ENCODE results near the gene PGC. TPM values are rescaled to one million over a fixed set of nuclear protein-coding genes. Genes with fewer than 3 reads are reported as not detected.

The PGC gene
- total RNA-seq, 1 experiment from 2014 or later: not detected

DNA sequence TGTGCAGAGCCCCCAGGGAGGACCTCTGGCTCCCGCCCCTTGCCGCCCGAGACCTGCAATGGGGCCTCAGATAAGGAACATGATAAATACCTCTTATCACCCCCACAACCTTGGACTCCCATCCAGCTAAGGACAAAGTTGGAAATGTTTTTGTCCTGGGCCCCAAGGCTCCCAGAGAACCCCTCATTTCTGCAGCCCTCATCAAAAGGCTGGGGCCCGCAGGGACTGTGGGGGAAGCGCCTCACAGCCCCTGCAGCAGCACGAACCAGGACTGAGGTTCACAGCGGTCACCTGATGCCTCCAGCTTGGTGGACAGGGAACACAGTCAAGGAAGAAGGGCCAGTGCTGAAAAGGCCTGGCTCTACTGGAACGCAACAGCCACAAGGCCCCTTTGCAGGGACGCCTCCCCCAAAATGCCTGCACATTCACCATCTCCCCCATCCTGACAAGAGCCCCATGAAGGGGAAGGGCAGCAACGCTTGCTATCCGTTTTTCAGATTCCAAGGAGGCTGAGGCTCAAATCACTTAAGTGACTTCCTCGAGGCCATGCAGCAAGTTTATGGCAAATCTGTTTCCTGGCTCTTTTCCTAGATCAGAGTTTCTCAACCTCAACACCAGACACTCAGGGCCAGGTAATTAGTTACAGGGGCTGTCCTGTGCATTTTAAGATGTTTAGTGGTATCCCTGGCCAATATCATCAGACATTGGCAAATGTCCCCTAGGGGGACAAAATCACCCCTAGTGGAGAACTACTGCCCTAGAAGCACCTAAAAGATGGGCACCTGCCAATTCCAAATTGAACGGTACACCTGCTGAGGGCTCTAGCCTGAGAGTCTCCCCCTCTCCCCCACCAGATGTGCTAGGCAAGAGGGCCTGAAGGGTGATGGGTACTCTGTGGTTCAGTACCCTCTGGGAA lies 22.4 kb downstream of the PGC start:
- H4K8ac ChIP-seq (replicated peaks; ENCODE audit: insufficient read length, low read depth, low read length): no peak overlapping the region
- H3K27ac ChIP-seq (ENCODE audit: insufficient read length, low read depth, low read length): no peak overlapping the region
- peaks cover 28 to 30% of the 10 kb centered on the region in 2 experiments for H3K4me1 Mint-ChIP-seq

More for the DNA sequence above, 22.4 kb downstream of the PGC start:
- Mint-ChIP-seq H3K4me3 (no peak overlapping the region), H3K27ac (no peak overlapping the region), H3K36me3 (ENCODE audit: insufficient read depth in 1 of 3, low read depth in 3 of 3) (no peaks in the 10 kb centered on the region), H3K9me3 (no peaks in the 10 kb centered on the region), H3K27me3 (ENCODE audit: low read depth) (peaks cover 9% of the 10 kb centered on the region)
- H2AFZ ChIP-seq (ENCODE audit: low read length): no peak overlapping the region
- no peak for DNase-seq
- no peak overlapping the region for H2AK5ac ChIP-seq (ENCODE audit: insufficient read length, low read length)
- H2BK15ac ChIP-seq (ENCODE audit: low read depth, low read length): no peak overlapping the region
- no peak overlapping the region for H3K9ac ChIP-seq (ENCODE audit: extremely low read depth, insufficient read length, low read length)
- H4K5ac ChIP-seq (ENCODE audit: insufficient read length, low read depth, low read length): no peak overlapping the region
- no peak overlapping the region for H3K4ac ChIP-seq (ENCODE audit: low read depth, low read length)
- no CpG with 5 or more reads among the region's 13 CpGs for WGBS (ENCODE audit: extremely low coverage, insufficient read length, low lambda C conversion rate)
- no peak overlapping the region for H2BK12ac ChIP-seq (ENCODE audit: insufficient read length, low read depth, low read length)
- H4K91ac ChIP-seq (ENCODE audit: insufficient read length, low read depth, low read length): no peak overlapping the region
- H2BK20ac ChIP-seq (ENCODE audit: low read depth, low read length, poor library complexity, severe bottlenecking): no peak overlapping the region
- no peak overlapping the region for H3K23ac ChIP-seq (ENCODE audit: insufficient read length, low read depth, low read length)
- no peak overlapping the region for H3K4me2 ChIP-seq (ENCODE audit: insufficient read depth, insufficient read length, low read length)
- no peak overlapping the region for H3K14ac ChIP-seq (ENCODE audit: insufficient read depth, low read length)
- H3K18ac ChIP-seq (ENCODE audit: insufficient read length, low read depth, low read length): no peak overlapping the region
- H2BK5ac ChIP-seq (ENCODE audit: insufficient read length, low read length): no peak overlapping the region
- H3K56ac ChIP-seq (ENCODE audit: insufficient read length, low read depth, low read length): no peak overlapping the region
- H3K79me1 ChIP-seq (ENCODE audit: insufficient read depth, low read depth, low read length, poor library complexity, severe bottlenecking): no peaks in the 10 kb centered on the region
- no peaks in the 10 kb centered on the region for H3K23me2 ChIP-seq (ENCODE audit: insufficient read length, low read depth, low read length, poor library complexity, severe bottlenecking)
- no peaks in the 10 kb centered on the region for H4K20me1 ChIP-seq (ENCODE audit: control insufficient read depth, insufficient read depth, insufficient read length)
- H3K27me3 ChIP-seq (ENCODE audit: insufficient read depth, low read length): no peaks in the 10 kb centered on the region
- no peak overlapping the region for H2BK120ac ChIP-seq (ENCODE audit: low read depth, low read length, poor library complexity, severe bottlenecking)
- H3T11ph ChIP-seq (ENCODE audit: low read length): no peak overlapping the region
- H3K4me1 ChIP-seq (ENCODE audit: insufficient read depth, low read length): peaks cover 5% of the 10 kb centered on the region; the same call in 1 of the 2 replicates
- no peaks in the 10 kb centered on the region for H3K79me2 ChIP-seq (ENCODE audit: insufficient read depth, low read length)
- H3K9me3 ChIP-seq (ENCODE audit: control insufficient read depth, low read depth, low read length): no peaks in the 10 kb centered on the region
- TF ChIP-seq, protein P1, sequence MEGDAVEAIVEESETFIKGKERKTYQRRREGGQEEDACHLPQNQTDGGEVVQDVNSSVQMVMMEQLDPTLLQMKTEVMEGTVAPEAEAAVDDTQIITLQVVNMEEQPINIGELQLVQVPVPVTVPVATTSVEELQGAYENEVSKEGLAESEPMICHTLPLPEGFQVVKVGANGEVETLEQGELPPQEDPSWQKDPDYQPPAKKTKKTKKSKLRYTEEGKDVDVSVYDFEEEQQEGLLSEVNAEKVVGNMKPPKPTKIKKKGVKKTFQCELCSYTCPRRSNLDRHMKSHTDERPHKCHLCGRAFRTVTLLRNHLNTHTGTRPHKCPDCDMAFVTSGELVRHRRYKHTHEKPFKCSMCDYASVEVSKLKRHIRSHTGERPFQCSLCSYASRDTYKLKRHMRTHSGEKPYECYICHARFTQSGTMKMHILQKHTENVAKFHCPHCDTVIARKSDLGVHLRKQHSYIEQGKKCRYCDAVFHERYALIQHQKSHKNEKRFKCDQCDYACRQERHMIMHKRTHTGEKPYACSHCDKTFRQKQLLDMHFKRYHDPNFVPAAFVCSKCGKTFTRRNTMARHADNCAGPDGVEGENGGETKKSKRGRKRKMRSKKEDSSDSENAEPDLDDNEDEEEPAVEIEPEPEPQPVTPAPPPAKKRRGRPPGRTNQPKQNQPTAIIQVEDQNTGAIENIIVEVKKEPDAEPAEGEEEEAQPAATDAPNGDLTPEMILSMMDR (conservative IDR thresholded peaks at IDR 0.05): no peak

All from H9 (cell line).